Renal pelvis (tissue), 12 donors: Measurements from ENCODE around the gene HSPA14. TPM values are rescaled to one million over a fixed set of nuclear protein-coding genes. Genes with fewer than 3 reads are reported as not detected.
A peak's percentile ranks its signal among the peaks of the same experiment; 100 is the strongest.
"Not testable (repeated sequence)": the region's sequence is repeated elsewhere in the genome, so short reads cannot be mapped to it uniquely, and the experiment has no call there.

Experiments
- DNase-seq: peaks from one replicate; pipeline ENCODE4 v3.0.0-alpha.2; 2013
- long read RNA-seq, 16 experiments: transcript quantifications; one replicate each; lab custom pipeline, GENCODE V29; 2026
- polyA plus RNA-seq, 3 donors: library from polyadenylated mRNA; unstranded; fragments of 120-200 nt; gene quantifications; one replicate each; pipeline ENCODE4 v1.2.1, GENCODE V29; 2013; ENCODE audit not compliant: insufficient read length in 3 of 3

Gene HSPA14, protein sequence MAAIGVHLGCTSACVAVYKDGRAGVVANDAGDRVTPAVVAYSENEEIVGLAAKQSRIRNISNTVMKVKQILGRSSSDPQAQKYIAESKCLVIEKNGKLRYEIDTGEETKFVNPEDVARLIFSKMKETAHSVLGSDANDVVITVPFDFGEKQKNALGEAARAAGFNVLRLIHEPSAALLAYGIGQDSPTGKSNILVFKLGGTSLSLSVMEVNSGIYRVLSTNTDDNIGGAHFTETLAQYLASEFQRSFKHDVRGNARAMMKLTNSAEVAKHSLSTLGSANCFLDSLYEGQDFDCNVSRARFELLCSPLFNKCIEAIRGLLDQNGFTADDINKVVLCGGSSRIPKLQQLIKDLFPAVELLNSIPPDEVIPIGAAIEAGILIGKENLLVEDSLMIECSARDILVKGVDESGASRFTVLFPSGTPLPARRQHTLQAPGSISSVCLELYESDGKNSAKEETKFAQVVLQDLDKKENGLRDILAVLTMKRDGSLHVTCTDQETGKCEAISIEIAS
- 10 to 100 TPM; 17.4 to 24.5 (median 22.8) TPM for polyA plus RNA-seq
- long read RNA-seq, donor 1, partial matches to known transcripts = 0 of 6 reads
- long read RNA-seq, donor 1, other reads (novel, unspliced or antisense) = 0 of 6 reads
- long read RNA-seq, donor 2, transcript HSPA14-201 (14 exons, 1,904 nt) = major isoform, 9 of 9 reads
- long read RNA-seq, donor 2, partial matches to known transcripts = 0 of 9 reads
- long read RNA-seq, donor 2, other reads (novel, unspliced or antisense) = 0 of 9 reads
- long read RNA-seq, donor 3, transcript HSPA14-201 (14 exons, 1,904 nt) = major isoform, 9 of 9 reads
- long read RNA-seq, donor 3, partial matches to known transcripts = 0 of 9 reads
- long read RNA-seq, donor 3, other reads (novel, unspliced or antisense) = 0 of 9 reads
- long read RNA-seq, donor 4, transcript HSPA14-201 (14 exons, 1,904 nt) = major isoform, 7 of 7 reads
- long read RNA-seq, donor 4, partial matches to known transcripts = 0 of 7 reads
- long read RNA-seq, donor 4, other reads (novel, unspliced or antisense) = 0 of 7 reads
- long read RNA-seq, donor 5, transcript HSPA14-201 (14 exons, 1,904 nt) = major isoform, 7 of 7 reads
- long read RNA-seq, donor 5, partial matches to known transcripts = 0 of 7 reads
- long read RNA-seq, donor 5, other reads (novel, unspliced or antisense) = 0 of 7 reads
- long read RNA-seq, donor 6, partial matches to known transcripts = 0 of 3 reads
- long read RNA-seq, donor 6, other reads (novel, unspliced or antisense) = 0 of 3 reads
- long read RNA-seq, donor 7, transcript HSPA14-201 (14 exons, 1,904 nt) = major isoform, 7 of 15 reads
- long read RNA-seq, donor 7, partial matches to known transcripts = 8 of 15 reads
- long read RNA-seq, donor 7, other reads (novel, unspliced or antisense) = 0 of 15 reads
- long read RNA-seq, donor 8, partial matches to known transcripts = 0 of 2 reads
- long read RNA-seq, donor 8, other reads (novel, unspliced or antisense) = 0 of 2 reads
- long read RNA-seq, donor 9, transcript HSPA14-201 (14 exons, 1,904 nt) = major isoform, 7 of 13 reads
- long read RNA-seq, donor 9, partial matches to known transcripts = 5 of 13 reads
- long read RNA-seq, donor 9, other reads (novel, unspliced or antisense) = 0 of 13 reads
- long read RNA-seq, donor 10, partial matches to known transcripts = 0 of 3 reads
- long read RNA-seq, donor 10, other reads (novel, unspliced or antisense) = 0 of 3 reads
- long read RNA-seq, donor 11, partial matches to known transcripts = 5 of 7 reads
- long read RNA-seq, donor 11, other reads (novel, unspliced or antisense) = 0 of 7 reads
- long read RNA-seq, donor 12, transcript HSPA14-201 (14 exons, 1,904 nt) = major isoform, 6 of 6 reads
- long read RNA-seq, donor 12, partial matches to known transcripts = 0 of 6 reads
- long read RNA-seq, donor 12, other reads (novel, unspliced or antisense) = 0 of 6 reads
- long read RNA-seq, donor 13, partial matches to known transcripts = 8 of 9 reads
- long read RNA-seq, donor 13, other reads (novel, unspliced or antisense) = 0 of 9 reads
- long read RNA-seq, donor 14 = 0 reads
- long read RNA-seq, donor 15, transcript HSPA14-201 (14 exons, 1,904 nt) = major isoform, 7 of 8 reads
- long read RNA-seq, donor 15, partial matches to known transcripts = 0 of 8 reads
- long read RNA-seq, donor 15, other reads (novel, unspliced or antisense) = 0 of 8 reads
- long read RNA-seq, donor 16, transcript HSPA14-201 (14 exons, 1,904 nt) = major isoform, 6 of 12 reads
- long read RNA-seq, donor 16, partial matches to known transcripts = 6 of 12 reads
- long read RNA-seq, donor 16, other reads (novel, unspliced or antisense) = 0 of 12 reads

DNA sequence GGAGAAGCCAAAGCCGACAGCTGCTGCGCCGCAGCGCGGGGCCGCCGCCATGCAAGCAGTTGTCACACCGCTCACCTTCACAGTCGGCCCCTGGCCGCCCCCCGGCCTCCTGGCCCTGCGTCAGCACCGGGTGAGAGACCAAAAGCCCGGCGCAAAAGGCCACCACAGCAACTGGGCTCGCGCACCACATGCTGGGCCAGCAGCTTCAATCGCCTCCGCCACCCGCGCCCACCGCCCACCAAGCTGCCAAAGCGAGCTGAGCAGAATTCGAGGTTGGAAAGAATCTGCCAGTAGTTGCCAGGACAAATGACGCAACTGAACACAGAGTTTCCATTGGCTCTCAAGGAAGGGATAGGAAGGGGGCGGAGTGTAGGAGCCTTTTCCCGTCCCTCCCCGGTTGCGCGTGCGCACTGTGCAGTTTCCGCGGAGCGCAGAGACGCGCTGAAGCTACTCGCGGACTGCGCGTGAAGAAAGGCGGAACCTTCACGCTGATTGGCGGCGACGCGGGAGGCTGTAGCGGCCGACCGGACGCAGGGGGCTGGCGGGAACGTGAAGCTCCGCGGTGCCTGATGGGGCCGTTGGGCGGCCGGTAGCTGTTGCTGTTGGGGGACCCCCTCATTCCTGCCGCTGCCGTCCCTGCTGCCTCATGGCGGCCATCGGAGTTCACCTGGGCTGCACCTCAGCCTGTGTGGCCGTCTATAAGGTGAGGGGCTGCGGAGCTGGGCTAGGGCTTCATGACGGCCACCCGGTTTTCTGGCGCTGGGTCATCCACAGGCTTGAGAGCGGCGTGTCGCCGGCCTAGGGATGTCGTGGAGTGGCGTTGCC is at the start of gene HSPA14, which contains the start of the genes CDNF and MSANTD7:
Gene HSPA14 (plus strand): TSS at position 550 of the 825 bp plus-strand sequence. CDS start 97 bp downstream, at position 647.
Gene CDNF (minus strand): TSS at position 281 of the 825 bp plus-strand sequence. CDS start 91 bp downstream, at position 190.
Gene MSANTD7 (plus strand): TSS at position 550 of the 825 bp plus-strand sequence. CDS start 3,979 bp downstream, outside the sequence.
- DNase-seq = peak; percentile 99

DNA sequence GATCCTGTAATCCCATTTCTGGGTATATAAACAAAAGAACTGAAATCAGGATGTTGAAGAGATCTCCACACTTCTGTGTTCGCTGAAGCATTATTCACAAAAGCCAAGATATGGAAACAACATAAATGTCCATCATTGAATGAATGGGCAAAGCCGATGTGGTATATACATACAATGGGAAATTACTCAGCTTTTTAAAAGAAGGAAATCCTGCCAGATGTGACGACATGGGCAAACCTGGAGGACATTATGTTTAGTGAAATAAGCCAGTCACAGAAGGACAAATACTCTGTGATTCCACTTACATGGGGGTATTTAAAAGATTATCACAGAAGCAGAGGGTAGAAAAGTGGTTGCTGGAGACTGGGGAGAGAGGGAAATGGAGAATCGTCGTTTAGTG is 39.5 kb upstream of the HSPA14 start:
- DNase-seq = no peak

DNA sequence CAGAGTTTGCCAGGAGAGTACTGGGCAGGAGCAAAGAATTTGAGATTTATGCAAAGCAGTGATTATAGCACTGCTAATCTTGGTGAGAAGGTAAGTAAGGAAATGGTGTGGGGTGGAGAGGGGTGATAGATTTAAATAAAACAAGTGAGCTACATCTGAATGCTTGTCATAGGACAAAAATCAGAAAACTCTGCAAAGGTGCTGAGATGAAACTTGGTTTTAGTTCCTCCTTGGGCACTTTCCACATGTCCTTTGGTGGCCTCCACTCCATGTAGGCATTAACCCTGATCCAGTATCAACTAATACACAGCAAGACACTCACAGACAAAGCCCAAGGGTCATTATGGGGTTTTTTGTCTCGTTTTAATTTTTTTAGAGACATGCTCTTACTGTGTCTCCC is 37.7 kb upstream of the HSPA14 start:
- DNase-seq = no peak

DNA sequence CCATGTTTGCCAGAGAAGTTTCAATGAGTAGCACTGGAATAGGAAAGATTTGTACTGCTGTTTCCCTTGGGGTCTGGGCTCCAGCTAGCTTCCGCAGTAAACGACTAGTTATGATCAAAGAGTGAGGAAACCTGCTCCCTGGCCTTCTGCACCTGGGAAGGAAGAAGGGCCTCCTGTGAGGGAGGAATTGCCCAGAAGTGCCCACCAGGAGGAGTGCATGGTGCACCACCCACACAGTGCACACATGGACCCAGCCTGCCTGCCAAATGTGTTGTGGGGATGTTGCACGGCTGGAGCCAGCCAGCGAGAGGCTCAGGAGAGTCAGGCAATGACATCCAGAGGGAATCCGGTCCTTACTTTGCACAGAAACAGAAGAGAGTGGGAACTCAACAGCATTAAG is 36.4 kb upstream of the HSPA14 start:
- DNase-seq = no peak

DNA sequence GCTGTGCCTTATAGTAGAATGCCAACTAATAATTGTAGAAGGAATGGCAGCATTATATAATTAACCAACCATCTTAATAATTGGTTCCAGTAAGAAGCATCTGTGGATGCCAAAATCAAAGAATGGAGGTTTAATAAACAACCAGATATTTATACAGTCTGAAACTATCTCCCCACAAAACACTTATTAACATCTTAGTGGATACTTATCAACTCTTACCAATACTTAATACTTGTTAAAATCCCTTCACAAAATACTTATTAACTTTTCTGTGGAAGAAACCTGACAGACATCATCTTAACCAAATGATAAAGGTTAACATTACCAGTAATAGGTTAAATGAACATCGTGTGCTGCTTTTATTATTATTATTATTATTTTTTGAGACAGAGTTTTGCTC is 34.3 kb upstream of the HSPA14 start:
- DNase-seq = no peak

DNA sequence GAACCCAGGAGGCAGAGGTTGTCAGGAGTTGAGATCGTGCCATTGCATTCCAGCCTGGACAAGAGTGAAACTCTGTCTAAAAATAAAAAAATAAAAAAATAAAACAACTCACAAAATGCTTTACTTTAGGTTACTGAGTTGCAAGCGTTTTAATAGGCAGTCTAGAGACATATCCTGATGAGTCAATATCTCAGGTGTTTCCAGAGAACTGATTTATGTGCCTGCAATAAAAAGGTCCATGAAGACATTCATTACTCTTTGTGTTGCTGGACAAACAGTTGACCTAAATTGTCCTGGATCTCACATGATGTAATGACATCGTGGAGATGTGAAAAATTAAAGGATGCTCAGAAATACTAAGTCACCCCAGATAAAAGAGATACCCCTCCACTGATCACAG is 31.8 kb upstream of the HSPA14 start:
- no peak for DNase-seq

DNA sequence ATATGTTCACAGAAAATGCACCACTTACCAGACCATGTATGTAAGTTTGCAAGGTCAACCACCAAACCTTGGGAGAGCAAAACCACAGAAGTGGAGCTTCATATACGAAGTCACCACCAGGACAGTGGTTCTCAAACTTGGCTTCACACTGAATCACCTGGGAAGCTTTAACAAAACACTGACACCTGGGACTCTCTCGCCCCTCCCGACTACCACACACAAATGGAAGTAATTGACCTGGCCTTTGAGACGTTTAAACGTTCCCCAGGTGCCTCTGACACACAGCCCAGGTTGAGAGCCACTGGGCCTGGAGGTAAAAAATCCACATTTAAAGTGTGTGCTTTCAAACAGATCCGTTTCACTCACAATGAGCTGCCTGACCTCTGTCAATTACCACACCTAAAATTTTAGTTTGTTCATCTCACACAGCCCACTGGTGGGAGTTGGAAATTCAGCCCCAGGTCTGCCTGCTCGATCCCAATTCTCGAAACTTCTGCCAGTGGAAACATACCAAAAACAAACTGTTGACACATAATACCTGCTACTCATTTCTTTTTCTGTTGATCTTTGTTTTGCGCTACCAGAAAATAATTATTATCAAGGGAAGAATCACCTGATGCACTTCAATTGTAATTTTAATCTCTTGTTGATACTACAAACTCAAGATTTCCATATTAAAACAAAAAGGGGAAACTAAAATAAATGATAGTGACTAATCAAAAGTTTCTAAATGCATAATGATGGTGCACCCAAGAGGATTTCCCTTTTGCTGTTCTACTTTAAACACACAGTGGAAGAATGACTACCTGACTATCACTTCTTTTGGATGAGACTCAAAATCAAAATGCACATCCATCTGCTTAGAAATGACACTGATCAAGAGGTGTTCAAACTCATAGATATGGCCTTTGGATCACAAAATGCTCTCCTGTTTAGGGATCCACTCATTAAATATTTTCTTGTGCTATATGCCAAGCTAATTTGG is 26.8 kb upstream of the HSPA14 start:
- no peak for DNase-seq

DNA sequence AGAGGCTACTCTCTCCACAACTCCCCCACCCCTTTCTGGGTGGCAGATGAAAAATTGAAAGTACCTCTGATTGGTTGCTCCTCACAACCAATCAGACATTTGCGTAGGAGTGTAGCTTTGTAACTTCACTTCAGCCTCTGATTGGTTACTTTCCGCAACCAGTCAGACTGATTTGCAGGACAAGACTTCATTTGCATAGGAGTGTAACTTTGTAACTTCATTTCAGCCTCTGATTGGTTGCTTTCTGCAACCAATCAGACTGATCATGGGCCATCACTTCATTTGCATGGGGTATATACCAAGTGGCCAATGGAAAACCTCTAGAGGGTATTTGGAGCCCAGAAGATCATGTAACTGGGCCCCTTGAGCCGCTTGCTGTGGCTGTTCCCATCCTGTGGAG is 25.8 kb upstream of the HSPA14 start:
- DNase-seq = no peak

DNA sequence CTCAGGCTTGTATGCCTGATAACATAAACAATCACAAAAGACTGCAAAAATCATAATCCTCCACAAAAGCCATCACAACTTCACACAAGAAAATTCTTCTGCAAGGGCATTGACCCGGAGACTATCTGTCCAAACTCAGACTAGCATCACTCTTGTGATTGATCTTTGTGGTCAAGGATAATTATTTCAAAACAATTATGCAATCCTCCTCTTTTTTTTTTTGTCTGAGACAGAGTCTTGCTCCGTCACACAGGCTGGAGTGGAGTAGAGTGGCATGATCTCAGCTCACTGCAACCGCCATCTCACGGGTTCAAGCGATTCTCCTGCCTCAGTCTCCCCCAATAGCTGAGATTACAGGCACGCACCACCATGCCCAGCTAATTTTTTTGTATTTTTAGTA is 22.4 kb upstream of the HSPA14 start:
- DNase-seq = no peak

DNA sequence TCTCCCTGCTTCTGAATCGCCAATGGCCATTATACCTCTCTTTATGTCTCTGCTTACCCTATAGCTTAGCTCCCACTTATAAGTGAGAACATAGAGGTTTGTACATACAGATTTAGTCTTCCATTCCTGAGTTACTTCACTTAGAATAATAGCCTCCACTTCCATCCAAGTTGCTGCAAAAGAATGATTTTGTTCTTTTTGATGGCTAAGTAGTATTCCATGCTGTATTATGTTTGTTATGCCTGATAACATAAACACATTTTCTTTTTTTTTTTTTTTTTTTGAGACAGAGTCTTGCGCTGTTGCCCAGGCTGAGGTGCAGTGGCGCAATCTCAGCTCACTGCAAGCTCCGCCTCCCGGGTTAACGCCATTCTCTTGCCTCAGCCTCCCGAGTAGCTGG is 21.4 kb upstream of the HSPA14 start:
- DNase-seq = not testable (repeated sequence)

DNA sequence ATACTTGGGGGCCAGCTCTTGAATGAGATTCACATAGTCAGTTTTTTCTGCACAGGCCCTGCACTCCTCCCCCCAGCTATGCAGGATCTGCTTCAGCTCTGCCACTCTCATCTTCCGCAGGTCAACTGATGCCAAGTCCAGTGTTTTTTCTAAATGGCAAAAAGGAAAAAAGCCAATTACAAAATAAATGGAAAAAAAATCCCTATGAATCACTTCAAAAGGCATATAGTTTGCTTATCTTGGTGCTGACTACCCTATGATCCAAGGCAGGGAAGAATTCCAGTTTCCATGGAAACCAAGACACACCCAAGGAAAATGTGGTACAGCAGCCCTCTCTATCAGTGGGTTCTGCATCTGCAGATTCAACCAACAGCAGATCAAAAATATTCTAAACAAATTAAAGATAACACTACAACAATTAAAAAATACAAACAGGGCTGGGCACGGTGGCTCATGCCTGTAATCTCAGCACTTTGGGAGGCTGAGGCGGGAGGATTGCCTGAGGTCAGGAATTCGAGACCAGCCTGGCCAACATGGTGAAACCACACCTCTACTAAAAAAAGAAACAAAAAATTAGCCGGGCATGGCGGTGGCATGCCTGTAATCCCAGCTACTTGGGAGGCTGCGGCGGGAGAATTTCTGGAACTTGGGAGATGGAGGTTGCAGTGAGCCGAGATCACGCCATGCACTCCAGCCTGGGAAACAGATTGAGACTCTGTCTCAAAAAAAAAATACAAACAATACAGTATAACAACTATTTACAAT is 17.9 kb upstream of the HSPA14 start:
- DNase-seq = no peak

DNA sequence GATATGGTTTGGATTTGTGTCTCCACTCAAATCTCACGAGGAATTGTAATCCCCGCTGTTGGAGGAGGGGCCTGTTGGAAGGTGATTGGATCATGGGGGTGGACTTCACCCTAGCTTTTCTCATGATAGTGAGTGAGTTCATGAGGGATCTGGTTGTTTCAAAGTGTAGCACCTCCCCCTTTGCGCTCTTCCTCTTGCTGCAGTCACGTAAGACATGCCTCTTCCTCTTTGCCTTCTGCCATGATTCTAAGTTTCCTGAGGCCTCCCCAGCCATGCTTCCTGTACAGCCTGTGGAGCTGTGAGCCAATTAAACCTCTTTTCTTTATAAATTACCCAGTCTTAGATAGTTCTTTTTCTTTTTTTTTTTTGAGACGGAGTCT is 17.3 kb upstream of the HSPA14 start:
- DNase-seq = no peak

DNA sequence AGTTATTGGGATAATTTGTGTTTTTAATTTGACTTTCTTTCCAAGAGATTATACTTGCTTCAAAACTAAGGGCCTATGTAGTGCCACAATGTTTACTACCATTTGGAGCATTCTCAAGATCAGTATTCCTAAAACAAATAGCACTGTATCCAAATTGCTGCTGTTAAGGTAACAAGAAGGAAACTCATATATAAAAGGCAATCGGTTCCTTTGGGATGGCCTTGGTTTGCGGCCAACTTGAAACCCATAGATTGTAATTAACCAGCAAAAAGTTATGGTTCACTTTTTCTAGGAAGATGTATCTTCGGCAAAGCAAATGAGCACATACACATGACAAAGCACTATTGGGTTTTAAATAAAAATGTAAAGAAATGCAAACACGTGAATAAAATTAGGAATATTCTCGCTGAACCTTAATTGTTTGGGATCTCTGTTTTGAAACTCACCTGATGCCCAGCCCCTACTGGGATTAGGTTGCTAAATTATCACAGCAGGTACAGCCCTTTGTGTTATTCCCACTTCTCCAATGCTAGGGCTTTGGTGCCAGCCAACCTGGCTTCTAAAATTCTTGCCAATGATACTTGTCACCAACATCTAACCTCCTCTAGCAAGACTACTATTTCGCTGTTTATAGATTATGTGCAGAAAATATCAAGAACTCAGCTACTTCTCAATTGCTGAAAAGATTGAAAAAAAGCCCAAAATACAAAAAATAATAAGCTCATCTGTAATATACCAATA is 16.3 kb upstream of the HSPA14 start:
- no peak for DNase-seq

DNA sequence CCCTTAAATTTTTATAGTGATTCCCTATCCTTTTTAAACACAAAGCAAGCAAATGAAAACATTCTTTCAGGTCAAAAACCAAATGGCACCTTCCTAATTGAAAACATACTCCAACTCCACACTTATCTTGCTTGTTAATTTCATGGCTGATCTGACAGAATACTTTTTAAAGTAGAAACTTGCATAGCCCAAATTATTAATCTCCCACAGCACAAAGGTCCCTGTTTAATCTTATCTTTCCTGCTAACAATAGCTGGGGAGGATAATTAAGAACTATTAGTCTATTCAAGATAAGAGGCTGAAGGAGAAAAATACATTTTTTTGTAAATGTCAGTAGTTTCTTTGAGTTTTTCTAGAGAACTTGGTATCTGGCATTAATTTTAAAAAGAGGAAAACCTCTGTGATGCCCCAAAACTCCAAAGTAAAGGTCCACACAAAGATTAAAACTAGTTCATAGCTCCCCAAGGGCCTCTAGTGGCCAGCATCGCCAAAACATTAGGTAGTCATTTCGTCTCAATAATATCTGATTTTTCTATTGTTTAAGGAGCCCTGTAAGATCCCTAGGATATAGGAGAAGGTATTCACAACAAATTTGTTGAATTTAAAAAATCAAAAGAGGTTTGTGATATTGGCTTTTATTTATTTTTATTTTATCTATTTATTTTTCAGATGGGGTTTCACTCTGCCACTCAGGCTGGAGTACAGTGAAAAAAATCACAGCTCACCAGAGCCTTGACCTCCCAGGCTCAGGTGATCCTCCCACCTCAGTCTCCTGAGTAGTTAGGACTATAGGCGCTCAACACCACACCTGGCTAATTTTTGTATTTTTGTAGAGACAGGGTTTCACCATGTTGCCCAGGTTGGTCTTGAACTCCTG is 15.0 kb upstream of the HSPA14 start:
- DNase-seq = peak; percentile 34

DNA sequence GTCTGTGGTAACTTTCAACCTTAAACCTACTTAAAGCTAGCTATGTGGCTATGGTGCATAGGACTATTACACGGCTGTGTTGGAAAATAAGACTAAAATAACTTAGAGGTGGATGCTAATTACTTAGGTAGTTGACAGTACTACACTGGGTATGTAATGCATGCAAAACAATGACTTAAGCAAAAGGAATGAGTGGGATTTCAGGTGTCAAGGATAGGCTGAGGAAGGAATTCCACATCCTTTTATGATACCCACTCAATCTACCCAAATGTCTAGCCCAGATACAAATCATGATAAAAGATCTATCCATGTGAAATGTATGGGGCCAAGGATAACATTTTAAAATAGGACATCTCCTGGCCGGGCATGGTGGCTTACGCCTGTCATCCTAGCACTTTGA is 14.1 kb upstream of the HSPA14 start:
- DNase-seq = no peak
